OCI-LY7 (cell line): ENCODE results near the gene CHPF2.

Source experiments
- EZH2phosphoT487 ChIP-seq: fragments of 200-600 bp; sonication (generic); IDR thresholded peaks from 2 replicates; pipeline ENCODE4 v1.6.1; 2018; ENCODE audit warnings: low read depth, borderline replicate concordance, mild to moderate bottlenecking, mixed run types, antibody characterized with exemption, low read length, moderate library complexity, mixed read lengths
- TF ChIP-seq, protein P1 (sequence below): fragments of 200-600 bp; sonication (generic); conservative IDR thresholded peaks from 2 replicates; pipeline ENCODE4 v1.5.1; 2014; ENCODE audit warnings: mild to moderate bottlenecking, antibody characterized with exemption, low read length, moderate library complexity, mixed read lengths

DNA sequence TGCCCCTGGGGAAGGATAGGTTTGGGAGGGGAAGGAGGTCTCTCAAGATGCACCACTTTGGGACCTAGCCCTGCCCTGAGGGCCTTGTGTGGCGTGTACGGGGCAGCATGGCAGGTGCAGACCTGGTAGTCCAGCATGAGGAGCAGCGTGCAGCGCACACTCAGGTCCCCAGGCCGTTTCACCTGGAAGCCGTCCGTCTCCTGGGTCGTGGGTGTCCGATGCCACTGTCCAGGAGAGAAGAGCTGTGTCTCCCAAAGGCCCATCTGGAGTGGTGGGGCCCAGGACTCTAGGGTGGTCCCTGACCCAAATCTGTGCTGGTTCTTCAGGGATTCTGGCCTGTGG, 9.4 kb downstream of the CHPF2 start:
- TF ChIP-seq, protein P1, sequence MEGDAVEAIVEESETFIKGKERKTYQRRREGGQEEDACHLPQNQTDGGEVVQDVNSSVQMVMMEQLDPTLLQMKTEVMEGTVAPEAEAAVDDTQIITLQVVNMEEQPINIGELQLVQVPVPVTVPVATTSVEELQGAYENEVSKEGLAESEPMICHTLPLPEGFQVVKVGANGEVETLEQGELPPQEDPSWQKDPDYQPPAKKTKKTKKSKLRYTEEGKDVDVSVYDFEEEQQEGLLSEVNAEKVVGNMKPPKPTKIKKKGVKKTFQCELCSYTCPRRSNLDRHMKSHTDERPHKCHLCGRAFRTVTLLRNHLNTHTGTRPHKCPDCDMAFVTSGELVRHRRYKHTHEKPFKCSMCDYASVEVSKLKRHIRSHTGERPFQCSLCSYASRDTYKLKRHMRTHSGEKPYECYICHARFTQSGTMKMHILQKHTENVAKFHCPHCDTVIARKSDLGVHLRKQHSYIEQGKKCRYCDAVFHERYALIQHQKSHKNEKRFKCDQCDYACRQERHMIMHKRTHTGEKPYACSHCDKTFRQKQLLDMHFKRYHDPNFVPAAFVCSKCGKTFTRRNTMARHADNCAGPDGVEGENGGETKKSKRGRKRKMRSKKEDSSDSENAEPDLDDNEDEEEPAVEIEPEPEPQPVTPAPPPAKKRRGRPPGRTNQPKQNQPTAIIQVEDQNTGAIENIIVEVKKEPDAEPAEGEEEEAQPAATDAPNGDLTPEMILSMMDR: no peak
- TF ChIP-seq EZH2phosphoT487: no peak
